Uterus (tissue), 2 donors: ENCODE results near the gene DCAF12L2.

ENCODE experiments used
- POLR2A ChIP-seq, 2 donors: fragments of 450-650 bp; IDR thresholded peaks; one replicate each; pipeline ENCODE4 v1.6.1; 2016; ENCODE audit warnings: antibody characterized with exemption in 2 of 2, mild to moderate bottlenecking in 1 of 2, moderate library complexity in 1 of 2
- TF ChIP-seq, protein P1 (sequence below), 4 experiments: fragments of 200-600 bp in 2 of 4; fragments of 450-650 bp in 2 of 4; sonication (generic) in 2 of 4; IDR thresholded peaks; one replicate each; pipeline ENCODE4 v1.5.1; 2016 to 2019; ENCODE audit warnings: antibody characterized with exemption in 4 of 4, mild to moderate bottlenecking in 2 of 4, moderate library complexity in 1 of 4

DNA sequence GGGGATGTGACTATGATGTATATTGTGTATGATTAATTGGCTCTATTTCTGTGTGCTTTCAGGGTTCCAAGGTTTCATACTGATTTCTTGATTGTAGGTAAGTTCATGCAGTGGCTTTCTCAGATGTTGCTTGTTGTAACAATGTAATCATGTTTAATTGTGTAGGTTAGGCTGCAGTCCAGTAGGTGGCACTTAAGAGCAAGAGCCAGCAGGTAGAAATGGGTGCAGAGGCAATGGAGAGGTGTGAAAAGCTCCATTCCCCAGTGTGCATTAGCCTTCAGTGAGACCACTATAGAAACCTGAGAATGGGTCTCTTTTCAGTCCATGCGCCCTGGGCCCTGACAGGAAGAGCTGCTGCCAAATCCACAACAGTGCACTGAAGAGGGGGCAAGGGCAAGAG is 28.2 kb downstream of the DCAF12L2 start:
- TF ChIP-seq, protein P1, sequence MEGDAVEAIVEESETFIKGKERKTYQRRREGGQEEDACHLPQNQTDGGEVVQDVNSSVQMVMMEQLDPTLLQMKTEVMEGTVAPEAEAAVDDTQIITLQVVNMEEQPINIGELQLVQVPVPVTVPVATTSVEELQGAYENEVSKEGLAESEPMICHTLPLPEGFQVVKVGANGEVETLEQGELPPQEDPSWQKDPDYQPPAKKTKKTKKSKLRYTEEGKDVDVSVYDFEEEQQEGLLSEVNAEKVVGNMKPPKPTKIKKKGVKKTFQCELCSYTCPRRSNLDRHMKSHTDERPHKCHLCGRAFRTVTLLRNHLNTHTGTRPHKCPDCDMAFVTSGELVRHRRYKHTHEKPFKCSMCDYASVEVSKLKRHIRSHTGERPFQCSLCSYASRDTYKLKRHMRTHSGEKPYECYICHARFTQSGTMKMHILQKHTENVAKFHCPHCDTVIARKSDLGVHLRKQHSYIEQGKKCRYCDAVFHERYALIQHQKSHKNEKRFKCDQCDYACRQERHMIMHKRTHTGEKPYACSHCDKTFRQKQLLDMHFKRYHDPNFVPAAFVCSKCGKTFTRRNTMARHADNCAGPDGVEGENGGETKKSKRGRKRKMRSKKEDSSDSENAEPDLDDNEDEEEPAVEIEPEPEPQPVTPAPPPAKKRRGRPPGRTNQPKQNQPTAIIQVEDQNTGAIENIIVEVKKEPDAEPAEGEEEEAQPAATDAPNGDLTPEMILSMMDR (IDR thresholded peaks at IDR 0.05) = no peak
- no peak for TF ChIP-seq POLR2A (IDR thresholded peaks at IDR 0.05)
